ENCODE results near the gene UTY. TPM values are rescaled to one million over a fixed set of nuclear protein-coding genes. Genes with fewer than 3 reads are reported as not detected.

UTY gene
- total RNA-seq, 1 experiment from 2014 or later = 21.2 TPM

GRCh38 chrY:13416869-13417661 lies 62.8 kb downstream of the UTY start:
- DNase-seq (ENCODE audit: extremely low read depth, low read depth) = no peak

- no peak for DNase-seq (ENCODE audit: extremely low read depth, low read depth)
These were observed 64.3 kb downstream of the UTY start for GRCh38 chrY:13415556-13415955.

- DNase-seq (ENCODE audit: extremely low read depth, low read depth) = no peak
These were observed 81.0 kb downstream of the UTY start for GRCh38 chrY:13398876-13399275.

GRCh38 chrY:13381110-13381683 lies 98.6 kb downstream of the UTY start:
- no peak for DNase-seq (ENCODE audit: extremely low read depth, low read depth)

- no peak for DNase-seq (ENCODE audit: extremely low read depth, low read depth)
These were observed 108.7 kb downstream of the UTY start for GRCh38 chrY:13370868-13371800.

GRCh38 chrY:13370245-13370644 lies 109.6 kb downstream of the UTY start:
- DNase-seq (ENCODE audit: extremely low read depth, low read depth) = no peak

GRCh38 chrY:13368513-13368845 lies 111.4 kb downstream of the UTY start:
- DNase-seq (ENCODE audit: extremely low read depth, low read depth) = no peak

- no peak for DNase-seq (ENCODE audit: extremely low read depth, low read depth)
These were observed 116.2 kb downstream of the UTY start for GRCh38 chrY:13363641-13364040.

- DNase-seq (ENCODE audit: extremely low read depth, low read depth) = no peak
These were observed 117.2 kb downstream of the UTY start for GRCh38 chrY:13362662-13363061.

- DNase-seq (ENCODE audit: extremely low read depth, low read depth) = peak; percentile 14
These were observed 117.9 kb downstream of the UTY start for GRCh38 chrY:13361656-13362636.

- no peak for DNase-seq (ENCODE audit: extremely low read depth, low read depth)
These were observed 128.4 kb downstream of the UTY start for GRCh38 chrY:13351443-13351842.

GRCh38 chrY:13347106-13347505 lies 132.7 kb downstream of the UTY start:
- no peak for DNase-seq (ENCODE audit: extremely low read depth, low read depth)

GRCh38 chrY:13345549-13345948 lies 134.3 kb downstream of the UTY start:
- no peak for DNase-seq (ENCODE audit: extremely low read depth, low read depth)

- peak; percentile 22 for DNase-seq (ENCODE audit: extremely low read depth, low read depth)
These were observed 136.4 kb downstream of the UTY start for GRCh38 chrY:13343307-13343946.

- DNase-seq (ENCODE audit: extremely low read depth, low read depth) = no peak
These were observed 139.9 kb downstream of the UTY start for GRCh38 chrY:13339939-13340338.

GRCh38 chrY:13339381-13339780 lies 140.5 kb downstream of the UTY start:
- DNase-seq (ENCODE audit: extremely low read depth, low read depth) = no peak

- no peak for DNase-seq (ENCODE audit: extremely low read depth, low read depth)
These were observed 141.1 kb downstream of the UTY start for GRCh38 chrY:13338711-13339110.

GRCh38 chrY:13337934-13338333 lies 141.9 kb downstream of the UTY start:
- no peak for DNase-seq (ENCODE audit: extremely low read depth, low read depth)

- no peak for DNase-seq (ENCODE audit: extremely low read depth, low read depth)
These were observed 146.0 kb downstream of the UTY start for GRCh38 chrY:13333791-13334190.

GRCh38 chrY:13330651-13331050 lies 149.2 kb downstream of the UTY start:
- no peak for DNase-seq (ENCODE audit: extremely low read depth, low read depth)
